NCI-H69 (cell line): ENCODE data around the gene CAMTA1.
"Not testable (repeated sequence)": the region's sequence is repeated elsewhere in the genome, so short reads cannot be mapped to it uniquely, and the experiment has no call there.

ENCODE experiments used
- DNase-seq: peaks from one replicate; lab custom pipeline; 2025; lab: John Stamatoyannopoulos, UW

The CAMTA1 gene

DNA sequence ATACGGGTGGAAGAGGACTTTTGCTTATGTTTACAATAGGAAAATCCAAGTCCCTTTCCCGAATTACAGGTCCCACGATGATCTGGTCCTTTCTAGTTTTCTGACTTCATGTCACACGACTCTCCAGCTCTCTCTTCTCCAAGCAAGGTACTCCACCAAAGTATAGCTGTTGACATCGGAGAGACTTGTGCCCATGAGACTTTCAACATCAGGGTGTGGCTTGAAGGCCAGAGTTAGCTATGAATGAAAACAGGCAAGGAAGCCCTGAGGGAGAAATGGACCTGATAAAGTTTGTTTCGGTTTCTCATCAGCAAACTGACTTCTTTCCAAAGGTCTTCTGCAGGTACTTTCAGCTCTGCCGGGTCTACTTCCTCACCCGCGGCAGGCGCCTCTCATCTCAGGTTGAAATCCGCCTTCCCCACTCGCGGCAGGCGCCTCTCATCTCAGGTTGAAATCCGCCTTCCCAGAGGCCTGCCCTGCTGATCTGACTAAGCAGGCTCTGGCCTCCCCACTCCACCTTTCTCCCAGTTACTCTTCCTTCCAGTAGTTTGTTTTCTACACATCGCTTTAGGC lies 996.8 kb downstream of the CAMTA1 start:
- DNase-seq = no peak

DNA sequence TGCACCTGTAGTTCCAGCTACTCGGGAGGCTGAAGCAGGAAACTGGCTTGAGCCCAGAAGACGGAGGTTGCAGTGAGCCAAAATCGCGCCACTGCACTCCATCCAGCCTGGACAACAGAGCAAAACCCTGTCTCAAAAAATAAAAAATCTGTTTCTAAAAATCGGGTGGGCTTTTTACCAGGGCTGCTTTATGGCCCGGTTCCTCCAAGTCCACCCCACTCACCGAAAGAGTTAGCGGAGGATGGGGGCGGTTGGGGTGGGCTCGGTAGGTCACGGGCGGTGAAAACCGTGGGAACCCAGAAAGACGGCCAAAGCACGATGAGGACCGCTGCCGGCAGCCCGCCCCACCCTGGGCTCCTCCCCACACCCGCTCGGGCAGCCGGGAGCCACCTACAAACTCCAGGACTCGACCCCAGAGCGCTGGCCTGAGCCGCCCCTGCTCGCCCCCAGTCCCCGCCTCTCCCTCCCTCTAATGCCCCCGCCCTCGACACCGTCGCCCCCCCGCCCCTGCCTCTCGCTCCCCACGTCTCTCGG lies 998.0 kb downstream of the CAMTA1 start:
- DNase-seq = peak; percentile 73

DNA sequence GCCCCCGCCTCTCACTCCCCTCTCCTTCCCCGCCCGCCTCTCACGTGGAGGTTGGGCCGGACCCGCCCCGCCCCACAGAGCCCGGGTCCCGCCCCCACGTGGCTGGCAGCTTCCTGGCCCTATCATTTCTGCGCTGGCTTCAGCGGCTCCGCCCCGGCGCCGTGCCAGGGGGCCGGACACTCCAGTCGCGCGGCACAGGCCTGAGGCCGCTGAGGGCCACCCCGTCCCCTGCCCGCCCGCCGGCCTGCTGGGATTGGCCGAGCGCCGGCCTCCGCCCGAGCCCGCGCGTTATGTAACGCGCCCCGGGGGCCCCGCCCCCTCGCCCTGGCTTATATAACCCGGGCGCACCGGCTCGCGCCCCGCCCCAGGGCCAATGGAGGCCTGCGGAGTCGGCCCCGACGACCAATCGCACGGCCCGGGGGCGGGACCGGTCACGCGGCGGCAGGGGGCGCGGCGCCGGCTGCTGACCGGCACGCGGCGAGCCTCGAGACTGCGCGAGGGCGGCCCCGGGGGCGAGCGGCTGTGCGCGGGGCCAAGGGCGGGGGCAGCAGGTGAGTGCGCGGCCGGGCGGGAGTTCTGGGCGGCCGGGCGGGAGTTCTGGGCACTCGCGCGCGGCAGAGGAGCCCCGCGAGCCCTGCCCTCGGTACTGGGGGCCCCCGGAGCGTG lies 998.7 kb downstream of the CAMTA1 start, which contains the start of gene PER3:
Gene PER3, plus strand, starts transcription at position 466 of the 666 bp plus-strand sequence. CDS start 587 bp downstream, outside the sequence.
- peak; percentile 96 for DNase-seq

DNA sequence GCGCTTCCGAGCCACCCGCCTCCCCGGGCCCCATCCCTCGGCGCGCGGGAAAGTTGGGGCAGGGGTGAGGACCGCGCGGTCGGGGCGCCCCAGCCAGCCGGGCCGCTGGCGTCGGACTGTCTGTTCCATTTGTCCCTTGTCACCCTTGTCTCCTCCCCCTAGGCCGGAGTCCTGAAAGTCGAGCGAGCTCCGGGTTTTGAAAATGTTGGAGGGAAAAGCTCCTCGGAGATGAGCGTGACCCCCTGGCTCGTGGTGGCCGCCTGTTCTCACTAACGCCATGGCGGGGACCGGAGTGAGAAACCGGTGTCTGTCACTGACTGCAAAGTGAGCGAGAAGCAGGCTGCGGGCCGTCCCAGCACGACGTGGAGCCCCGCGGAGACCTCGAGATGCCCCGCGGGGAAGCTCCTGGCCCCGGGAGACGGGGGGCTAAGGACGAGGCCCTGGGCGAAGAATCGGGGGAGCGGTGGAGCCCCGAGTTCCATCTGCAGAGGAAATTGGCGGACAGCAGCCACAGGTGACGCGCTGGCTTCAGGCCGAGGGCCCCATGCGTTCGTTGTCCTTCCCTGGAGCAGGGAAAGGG lies 999.3 kb downstream of the CAMTA1 start:
- no peak for DNase-seq

DNA sequence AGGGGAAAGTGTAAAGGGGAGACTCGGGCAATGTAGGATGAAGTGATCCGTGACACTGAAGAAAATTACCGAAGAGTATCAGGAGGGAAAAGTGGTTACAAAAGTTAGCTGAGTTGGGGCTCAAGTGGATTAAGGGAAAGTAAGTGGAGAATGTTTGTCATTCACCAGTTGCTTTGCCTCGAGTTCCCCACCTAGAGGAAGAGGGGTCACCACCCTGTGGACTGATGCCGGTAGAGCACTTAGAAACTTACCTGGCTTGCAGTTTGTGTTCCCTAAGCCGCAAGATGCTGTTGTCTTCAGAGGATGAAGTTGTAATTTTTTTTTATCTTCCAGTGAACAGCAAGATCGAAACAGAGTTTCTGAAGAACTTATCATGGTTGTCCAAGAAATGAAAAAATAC lies 999.9 kb downstream of the CAMTA1 start:
- DNase-seq = no peak

DNA sequence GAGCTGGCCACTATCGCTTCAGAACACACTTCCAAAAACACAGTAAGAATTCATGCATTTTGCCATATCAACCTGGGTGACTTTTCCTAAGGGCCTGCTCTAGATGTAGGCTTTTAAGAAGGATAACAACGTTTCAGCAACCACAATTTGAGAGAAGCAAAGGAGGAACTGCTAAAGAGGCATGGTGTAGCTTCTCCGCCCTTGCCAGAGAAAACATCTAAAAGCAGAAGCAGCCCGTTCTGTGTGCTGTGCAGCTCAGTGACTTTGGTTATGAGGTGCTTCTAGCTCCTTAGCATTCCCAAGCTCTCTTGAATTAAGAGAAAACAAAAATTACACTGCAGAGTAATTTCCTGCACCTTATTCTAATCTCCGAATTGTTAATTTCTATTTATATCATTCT lies 1001.5 kb downstream of the CAMTA1 start:
- DNase-seq = no peak

DNA sequence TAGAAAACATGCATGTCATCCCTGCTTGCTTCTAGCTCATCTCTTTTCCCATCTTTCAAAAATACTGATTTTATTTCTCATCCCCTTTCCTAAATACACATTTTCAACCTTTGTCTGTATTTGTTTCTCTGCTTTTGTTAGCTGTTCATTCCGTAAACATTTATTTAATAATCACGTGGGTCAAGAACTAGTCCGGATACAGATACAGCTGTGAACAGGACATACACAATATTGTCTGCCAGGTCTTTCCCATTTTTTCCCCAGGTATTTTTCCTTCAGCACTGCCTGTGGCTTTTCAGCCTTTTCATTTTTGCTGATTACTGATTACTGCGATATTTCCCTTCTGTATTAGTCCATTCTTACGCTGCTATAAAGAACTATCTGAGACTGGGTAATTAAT lies 1004.6 kb downstream of the CAMTA1 start:
- no peak for DNase-seq

DNA sequence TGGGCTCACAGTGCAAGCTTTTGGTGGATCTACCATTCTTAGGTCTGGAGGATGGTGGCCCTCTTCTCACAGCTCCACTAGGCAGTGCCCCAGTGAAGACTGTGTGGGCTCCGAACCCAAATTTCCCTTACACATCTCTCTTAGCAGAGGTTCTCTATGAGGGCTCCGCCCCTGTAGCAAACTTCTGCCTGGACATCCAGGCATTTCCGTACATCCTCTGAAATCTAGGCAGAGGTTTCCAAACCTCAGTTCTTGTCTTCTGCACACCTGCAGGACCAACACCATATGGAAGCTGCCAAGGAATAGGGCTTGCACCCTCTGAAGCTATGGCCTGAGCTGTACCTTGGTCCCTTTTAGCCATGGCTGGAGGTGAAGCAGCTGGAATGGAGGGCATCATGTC lies 1005.8 kb downstream of the CAMTA1 start:
- DNase-seq = not testable (repeated sequence)

DNA sequence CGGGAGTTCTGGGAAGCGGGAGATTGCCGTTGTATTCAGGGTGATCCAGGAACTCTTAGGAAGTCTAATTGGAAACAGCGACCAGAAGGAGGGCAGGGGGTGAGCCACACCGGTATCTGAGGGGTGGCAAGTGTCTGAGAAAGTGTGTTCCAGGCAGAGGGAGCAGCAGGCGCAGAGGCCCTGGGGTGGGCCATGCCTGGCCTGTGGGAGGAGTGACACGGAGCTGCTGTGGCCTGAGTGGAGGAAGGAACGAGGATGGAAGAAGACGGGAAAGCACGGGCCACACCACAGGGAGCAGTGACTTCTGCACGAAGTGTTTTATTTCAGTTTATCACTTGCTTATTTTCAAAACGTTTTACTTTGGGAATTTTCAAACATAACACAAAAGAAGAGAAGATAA lies 1010.2 kb downstream of the CAMTA1 start:
- no peak for DNase-seq

DNA sequence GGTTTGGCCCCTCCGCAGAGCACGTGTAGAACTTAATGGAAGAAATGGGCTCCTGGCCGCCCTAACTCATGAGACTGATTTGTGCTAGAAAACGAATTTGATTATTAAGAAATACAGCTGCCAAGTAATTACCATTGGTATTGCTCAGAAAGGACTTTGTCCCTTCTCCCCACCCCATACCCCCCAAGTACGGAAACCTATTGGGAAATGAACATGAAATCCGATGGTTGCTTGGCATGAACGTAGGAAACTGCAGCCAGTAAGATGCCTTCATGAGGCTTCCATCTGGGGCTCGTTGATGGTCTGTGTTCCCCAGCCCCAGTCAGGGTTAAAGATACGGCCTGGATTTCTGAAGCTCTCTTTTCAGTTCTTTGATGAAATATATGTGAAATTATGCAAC lies 1020.2 kb downstream of the CAMTA1 start:
- no peak for DNase-seq

DNA sequence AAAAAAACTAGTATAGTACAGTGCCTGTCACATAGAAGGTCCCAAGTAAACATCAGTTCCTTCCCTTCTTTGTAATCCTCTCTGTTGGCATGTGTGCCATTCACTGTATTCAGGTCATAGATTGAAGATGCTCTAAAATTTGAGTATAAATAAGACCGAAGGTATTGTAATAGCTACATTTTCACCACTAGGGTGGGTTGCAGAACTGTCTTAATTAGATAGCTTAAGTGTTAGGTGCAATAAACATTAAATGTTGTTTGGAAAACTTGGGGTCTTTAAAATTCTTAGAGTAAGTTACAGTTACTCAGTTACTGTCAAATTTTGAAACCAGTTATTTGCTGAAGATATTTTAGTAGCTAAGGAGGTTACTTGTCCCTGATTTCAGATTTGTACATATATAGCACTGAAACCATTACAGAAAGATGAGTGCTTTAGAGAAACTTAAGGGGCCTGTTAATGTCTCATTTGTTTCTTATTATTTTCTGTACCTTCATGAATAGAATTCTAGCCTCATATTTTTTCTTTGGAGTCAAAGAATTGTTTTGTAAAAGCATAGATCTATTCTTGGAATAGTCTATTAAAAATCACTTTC lies 1023.1 kb downstream of the CAMTA1 start:
- DNase-seq = peak; percentile 35

DNA sequence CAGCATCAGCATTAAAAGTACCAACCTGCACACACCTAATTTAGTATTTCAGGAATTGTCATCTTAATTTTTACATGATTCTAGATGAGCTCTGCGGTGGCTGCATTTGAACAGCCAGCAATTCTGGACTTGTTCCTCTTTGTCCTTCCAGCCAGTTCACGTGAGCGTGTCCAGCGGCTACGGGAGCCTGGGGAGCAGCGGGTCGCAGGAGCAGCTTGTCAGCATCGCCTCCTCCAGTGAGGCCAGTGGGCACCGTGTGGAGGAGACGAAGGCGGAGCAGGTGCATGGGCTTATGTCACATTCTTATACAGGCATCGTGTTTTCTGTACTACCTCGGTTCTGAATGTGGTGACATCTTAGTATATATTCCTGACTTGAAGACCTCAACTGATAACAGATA lies 1024.5 kb downstream of the CAMTA1 start:
- no peak for DNase-seq

DNA sequence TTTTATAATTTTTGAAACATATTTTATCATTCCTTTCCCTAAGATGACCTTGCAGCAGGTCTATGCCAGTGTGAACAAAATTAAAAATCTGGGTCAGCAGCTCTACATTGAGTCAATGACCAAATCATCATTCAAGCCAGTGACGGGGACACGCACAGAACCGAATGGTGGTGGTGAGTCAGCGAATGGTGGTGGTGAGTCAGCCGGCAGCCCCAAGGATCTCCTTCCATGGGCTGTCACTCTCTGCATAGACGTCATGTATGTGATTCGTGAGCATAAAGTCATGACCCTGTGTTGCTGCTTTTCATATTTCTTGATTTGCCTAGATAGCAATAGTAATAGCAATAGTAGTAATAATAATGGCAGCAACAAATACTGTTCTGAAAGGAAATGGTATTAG lies 1025.1 kb downstream of the CAMTA1 start:
- no peak for DNase-seq

DNA sequence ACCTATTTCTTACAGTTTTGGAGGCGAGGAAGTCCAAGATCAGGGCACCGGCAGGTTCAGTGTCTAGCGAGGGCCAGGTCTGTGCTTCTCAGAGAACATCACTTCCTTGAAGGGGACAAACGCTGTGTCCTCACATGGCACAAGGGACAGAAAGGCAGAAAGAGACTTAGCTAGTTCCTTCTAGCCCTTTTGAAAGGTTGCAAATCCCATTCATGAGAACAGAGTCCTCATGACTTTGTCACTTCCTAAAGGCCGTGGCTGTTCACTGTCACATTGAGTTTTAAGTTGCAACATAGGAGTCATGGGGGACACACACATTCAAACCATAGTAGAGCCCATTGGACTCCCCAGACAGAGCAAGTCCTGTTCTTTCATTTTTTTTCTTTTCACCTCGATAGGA lies 1026.2 kb downstream of the CAMTA1 start:
- no peak for DNase-seq

DNA sequence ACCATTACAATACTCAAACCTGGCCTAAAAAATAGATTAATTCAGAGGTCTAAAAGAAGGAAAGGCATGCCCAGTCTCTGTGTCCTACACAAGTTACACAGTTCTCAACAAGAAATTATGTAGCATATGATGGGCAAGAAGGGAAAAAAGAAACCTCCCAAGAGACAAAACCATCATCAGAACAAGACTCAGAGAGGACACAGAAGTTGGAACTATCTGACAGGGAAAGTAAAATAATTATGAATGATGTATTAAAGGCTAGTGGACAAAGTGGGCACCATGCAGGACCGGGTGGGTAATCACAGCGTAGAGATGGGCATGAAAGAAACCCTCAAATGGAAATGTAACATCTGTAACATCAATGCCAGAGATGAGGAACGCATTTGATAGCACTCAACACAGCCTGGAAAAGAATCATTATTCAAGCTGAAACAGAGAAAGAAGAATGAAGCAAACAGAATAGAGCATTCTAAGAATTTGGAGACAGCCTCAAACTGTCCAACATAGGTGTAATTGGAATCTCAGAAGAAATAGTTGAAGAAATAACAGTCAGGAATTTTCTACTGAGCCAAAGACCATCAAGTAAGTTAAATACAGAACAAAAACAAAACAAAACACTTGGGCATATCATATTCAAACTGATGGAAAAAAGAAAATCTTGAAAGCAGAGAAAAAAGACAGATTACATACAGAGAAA lies 1028.6 kb downstream of the CAMTA1 start:
- no peak for DNase-seq
